ENCODE data around the gene BAZ2B.
"Not testable (repeated sequence)": the region's sequence is repeated elsewhere in the genome, so short reads cannot be mapped to it uniquely, and the experiment has no call there.

The BAZ2B gene

DNA sequence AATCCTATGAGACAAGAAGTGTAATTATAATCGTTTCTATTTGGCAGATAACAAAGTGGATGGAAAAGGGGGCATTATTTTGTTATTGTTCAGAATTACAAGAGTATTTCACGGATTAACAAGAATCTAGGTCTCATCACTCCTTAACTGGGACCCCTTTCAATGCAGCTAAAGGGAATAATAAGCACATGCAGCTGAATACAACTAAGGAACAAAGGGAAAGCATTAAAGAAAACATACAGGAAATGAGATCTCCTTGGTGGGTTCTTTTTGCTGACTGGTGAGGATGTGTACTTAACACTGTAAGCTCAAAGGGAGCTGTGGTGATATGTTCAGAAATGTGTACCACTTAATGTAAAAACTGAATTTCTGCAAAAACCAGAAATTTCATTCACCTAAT, 189.3 kb downstream of the BAZ2B start:
- DNase-seq (ENCODE audit: low read depth in 3 of 3, low spot score in 1 of 3), result no peak

DNA sequence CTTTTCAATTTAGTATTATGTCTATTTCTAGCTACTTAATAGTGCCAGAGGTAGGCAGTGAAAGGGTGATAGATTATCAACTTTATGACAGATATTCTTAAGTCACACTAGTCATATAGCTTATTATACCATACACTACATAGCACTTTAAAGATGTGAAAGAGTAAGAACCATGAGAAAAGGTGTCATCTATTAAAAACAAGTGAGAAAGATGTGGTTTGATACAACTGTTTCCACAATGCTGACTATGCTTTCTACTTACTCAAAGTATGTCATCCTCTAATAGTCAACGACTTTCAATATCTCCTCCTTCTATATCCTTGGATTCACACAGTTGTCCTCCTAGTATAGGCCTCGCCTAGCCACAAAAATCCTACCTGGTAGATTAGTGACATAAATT, 196.9 kb downstream of the BAZ2B start:
- no peak for DNase-seq (ENCODE audit: low read depth in 3 of 3, low spot score in 1 of 3)

DNA sequence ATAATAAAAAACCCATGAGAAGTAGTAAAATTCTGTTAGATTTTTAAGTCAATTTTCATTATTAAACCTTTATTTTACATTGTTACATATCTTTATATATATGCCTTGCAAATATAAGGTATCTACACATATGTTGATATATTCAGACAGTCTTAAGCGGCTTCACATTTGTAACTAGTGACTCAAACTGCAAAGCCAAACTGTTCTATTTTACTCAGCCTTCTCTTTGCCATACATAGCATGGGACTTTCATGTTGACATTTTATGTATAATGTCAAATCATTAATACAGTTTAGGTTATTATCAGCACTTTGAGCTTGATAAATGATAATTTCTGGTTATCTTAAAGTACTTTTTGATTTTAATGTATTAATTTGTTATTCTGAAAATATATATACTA, 204.9 kb downstream of the BAZ2B start:
- no peak for DNase-seq (ENCODE audit: low read depth in 3 of 3, low spot score in 1 of 3)

DNA sequence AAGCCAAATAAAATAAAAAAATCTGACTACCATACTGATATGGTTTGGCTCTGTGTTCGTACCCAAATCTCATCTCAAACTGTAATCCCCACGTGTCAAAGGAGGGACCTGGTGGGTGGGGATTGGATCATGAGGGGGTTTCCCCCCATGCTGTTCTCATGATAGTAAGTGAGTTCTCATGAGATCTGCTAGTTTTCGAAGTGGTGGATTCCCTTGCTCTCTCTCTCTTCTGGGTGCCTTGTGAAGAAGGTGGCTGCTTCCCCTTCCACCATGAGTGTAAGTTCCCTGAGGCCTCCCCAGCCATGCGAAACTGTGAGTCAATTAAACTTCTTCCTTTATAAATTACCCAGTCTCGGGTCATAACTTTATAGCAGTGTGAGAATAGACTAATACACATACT, 206.1 kb downstream of the BAZ2B start:
- no peak for DNase-seq (ENCODE audit: low read depth in 3 of 3, low spot score in 1 of 3)

DNA sequence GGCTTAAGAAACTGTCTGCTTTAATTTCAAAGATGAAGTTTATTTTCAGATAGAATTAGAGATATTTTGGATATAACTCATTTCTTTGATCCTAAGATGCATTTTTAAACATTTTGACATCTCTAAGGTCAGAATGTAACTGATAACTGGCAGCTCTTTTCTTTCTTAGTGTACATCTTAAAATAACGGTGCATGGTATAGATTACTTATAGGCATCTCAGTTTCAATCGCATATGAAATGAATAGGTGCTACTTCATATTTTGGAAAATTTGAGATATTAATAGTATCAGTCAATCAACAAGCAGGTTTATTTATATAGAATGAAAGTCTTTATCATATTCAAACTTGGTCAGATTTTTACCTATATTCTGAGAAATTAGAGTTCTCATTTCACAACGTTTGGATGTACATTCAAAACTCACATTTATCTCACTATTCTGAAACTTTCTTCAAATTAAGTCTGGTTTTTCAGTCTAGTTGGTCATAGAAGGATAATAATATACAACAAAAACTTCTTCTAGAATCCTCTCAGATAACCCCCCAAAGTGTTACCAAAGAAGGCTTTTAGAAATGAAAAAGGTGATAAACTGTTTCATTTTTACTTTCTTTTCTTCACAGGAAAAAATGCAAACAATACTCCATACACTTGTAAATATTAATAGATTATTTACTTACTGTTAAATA, 207.1 kb downstream of the BAZ2B start:
- no peak for DNase-seq (ENCODE audit: low read depth in 3 of 3, low spot score in 1 of 3)

DNA sequence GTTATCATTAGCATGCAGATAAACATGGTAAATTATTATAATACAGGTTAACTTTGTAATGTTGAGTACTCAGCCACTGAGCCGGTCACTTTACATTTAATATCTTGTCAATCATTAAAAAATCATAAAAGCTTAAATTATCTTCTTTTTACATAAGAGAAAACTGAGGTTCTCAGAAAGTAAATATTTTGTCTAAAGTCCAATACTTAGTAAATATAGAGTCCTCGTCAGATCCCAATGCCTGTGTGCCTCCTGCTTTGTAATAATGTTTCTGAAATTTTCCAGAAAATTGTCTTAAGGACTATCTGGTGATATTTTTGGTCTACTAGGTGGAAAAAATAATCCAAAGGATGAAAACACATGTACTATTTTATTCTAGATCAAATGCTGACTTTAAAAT, 213.6 kb downstream of the BAZ2B start:
- no peak for DNase-seq (ENCODE audit: low read depth in 3 of 3, low spot score in 1 of 3)

DNA sequence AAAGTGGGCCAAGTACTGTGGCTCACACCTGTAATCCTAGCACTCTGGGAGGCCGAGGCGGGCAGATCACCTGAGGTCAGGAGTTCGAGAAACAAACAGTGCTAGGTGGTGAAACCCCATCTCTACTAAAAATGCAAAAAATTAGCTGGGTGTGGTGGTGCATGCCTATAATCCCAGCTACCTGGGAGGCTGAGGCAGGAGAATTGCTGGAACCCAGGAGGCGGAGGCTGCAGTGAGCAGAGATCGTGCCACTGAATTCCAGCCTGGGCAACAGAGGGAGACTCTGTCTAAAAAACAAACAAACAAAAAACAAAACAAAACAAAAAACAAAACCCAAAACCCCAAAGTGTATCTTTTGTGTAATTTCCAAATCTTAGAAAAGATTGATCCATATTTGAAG, 214.2 kb downstream of the BAZ2B start:
- DNase-seq (ENCODE audit: low read depth in 3 of 3, low spot score in 1 of 3), result not testable (repeated sequence)

DNA sequence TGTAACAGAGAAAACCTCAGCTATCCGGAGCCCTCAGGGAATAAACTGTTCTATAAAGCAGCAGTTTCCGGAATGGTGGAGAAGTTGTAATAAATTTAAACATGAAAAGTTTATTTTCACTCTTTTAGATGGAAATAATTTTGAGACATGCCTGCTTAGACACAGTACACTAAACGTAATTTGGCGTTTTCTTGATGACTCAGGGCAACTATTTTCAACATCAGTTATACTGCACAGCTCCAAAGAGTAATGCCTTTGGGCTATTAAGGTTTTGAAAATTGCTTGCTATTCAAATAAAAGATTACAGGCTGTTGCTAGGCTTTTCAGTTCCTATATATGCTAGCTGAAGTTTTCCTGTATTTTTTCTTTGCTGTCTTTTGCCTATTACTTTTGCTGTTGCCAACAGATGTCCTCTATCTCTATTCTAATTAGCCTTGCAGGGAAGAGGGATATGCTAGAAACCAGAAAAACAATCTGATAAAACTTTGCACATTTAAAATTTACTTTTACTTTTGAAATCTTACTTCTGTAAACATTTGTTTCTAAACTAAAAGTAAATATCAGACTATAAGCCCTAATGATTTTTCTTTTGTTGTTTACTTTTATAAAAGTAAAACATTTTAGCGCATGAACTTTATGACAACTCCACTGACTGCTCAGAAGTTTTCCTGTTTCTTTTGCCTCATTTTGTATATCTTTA, 216.5 kb downstream of the BAZ2B start:
- no peak for DNase-seq (ENCODE audit: low read depth in 3 of 3, low spot score in 1 of 3)

DNA sequence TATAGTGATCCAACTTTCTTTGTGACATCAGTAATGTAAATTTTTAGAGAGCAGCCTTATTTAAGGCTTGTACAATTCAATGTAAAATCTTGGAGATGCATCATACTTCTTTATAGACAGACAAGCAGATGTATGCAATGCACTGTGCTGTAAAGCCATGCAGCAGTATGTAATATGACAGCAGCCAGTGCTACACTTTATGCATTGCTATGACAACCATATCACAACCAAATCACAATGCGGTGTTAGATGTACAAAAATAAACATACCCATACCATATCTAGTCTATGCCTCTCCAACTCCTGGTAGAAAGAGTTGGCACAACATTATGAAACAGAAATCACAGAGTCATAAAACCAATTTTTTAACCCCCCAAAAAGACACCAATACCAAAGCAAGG, 219.5 kb downstream of the BAZ2B start:
- DNase-seq (ENCODE audit: low read depth in 3 of 3, low spot score in 1 of 3), result no peak

DNA sequence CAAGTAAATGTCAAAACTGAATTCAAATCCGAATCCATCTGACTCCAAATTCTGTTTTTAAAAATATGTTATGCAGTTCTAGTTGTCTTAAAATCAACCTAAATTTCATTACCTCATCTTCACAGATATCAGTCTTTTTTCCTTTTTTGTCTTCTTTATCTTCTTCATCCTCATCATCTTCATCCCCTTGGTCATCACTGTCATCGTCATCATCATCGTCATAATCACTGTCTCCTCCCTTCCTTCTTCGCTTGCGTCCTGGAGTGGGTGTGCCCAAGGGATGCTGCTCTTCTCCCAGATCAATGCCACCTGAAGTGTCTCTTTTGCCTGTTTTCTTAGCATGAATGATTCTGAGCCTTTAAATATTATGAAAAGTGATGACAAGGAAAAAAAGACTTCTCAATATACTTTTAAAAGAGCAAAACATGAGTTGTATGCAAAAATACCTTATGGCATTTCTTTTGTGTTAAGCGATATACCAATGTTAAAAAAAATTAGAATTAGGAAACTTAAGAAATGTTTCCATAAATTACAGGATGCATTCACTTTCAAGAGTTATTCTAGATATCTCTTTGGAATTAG, 233.8 kb downstream of the BAZ2B start:
- no peak for DNase-seq (ENCODE audit: low read depth in 3 of 3, low spot score in 1 of 3)

DNA sequence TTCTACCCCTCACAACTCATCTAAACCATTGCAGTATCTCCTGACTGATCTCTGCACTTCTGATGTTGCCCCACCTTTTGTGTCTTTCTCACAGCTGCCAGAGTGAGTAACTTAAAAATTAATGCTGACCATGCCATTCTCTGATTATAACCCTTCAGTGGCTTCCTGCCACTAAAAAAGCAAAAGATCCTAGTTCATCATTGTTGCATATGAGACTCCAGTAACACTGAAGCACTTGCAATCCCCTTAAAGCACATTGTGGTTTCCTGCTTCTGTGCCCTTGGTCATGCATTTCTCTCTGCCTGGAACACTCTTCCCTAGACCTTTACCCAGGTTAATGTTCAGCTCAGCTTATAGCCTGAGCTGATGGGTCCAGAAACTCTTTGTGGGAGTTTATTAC, 234.8 kb downstream of the BAZ2B start:
- DNase-seq (ENCODE audit: low read depth in 3 of 3, low spot score in 1 of 3), result no peak

DNA sequence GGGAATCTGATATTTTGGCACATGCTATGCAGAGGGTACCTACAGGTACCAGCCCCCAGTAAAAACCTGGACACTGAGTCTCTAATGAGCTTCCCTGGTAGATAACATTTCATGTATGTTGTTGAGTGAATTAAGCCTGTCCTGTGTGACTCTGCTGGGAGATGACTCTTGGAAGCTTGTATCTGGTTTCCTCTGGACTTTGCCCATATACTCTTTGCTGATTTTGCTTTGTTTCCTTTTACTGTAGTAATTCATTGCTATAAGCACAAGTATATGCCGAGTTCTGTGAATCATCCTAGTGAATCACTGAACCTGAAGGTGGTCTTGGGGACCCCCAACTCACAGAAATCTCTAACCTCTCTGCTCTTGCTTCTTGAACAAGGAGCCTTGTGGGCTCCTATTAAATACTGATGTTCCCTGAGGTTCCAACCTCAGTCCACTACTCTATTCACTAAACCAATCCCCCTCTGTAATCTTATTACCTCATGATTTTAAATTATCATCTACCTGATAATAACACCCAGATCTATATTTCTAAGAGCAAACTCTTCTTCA, 235.6 kb downstream of the BAZ2B start:
- no peak for DNase-seq (ENCODE audit: low read depth in 3 of 3, low spot score in 1 of 3)

DNA sequence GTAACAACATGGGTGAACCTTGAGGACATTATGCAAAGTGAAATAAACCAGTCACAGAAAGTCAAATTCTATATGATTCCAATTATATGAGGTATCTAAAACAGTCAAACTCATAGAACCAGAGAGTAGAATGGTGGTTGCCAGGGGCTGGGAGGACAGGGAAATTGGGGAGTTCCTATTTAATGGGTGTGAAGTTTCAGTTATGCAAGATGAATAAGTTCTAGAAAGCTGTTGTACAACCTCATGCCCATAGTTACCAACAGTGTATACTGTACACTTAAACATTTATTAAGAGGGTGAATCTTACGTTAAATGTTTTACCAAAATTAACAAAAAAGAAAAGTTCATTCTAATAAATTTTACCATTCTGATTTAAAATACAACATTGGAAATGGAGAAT, 237.2 kb downstream of the BAZ2B start:
- DNase-seq (ENCODE audit: low read depth in 3 of 3, low spot score in 1 of 3), result no peak

DNA sequence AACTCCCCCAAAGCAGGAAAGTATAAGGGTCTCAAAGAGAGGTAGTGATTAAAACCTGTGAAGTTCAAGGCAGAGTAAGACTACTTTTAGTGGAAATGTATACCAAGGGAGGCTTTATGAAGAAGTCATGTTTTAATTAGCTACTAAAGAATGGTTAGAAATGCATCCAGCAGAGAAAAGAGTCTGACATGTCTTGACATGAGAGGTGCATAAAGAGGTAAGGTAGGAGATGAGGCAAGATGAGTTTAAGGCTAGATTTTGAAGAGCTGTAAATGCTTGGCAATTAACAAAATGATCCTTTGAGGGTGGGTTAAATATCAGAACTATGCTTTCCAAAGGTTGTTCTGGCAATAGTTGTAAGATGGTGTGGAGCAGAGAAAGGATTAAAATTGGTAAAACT, 241.1 kb downstream of the BAZ2B start:
- no peak for DNase-seq (ENCODE audit: low read depth in 3 of 3, low spot score in 1 of 3)

DNA sequence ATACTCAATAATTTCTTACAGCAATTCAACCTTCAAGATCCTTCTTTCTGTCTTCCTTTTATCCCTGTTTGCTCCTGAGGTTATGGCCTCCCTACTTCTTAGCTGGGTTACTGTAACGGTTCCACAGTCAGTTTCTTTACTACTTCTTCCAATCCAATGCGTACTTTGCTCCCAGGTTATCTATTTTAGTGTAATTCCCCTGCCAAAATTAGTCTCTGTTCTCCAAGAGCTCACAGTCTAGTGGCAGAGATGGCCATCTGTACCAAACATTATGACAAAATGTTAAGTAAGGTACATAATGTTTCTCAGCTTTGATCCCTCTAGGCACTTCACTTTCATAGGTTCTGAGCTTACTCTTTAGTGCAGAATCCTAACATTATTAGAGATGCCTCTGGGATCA, 244.8 kb downstream of the BAZ2B start:
- DNase-seq (ENCODE audit: low read depth in 3 of 3, low spot score in 1 of 3), result no peak

DNA sequence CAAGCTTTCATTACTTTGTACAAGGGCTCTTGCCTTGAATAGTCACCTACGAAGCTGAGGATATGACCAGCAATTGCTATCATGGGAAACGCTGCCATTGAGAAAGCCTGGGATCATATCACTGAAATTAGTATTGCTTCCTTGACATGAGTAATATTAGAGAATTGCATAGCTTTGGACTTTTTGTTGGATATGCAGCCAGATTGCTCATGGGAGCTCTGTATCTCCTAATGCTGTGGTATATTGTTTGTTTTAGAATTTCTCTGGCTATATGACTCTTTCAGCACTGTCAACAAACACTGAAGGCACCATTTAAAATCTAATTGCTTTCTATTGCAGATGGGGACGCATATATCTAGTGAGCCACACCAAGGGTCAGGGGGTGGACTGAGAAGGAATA, 249.8 kb downstream of the BAZ2B start:
- no peak for DNase-seq (ENCODE audit: low read depth in 3 of 3, low spot score in 1 of 3)

DNA sequence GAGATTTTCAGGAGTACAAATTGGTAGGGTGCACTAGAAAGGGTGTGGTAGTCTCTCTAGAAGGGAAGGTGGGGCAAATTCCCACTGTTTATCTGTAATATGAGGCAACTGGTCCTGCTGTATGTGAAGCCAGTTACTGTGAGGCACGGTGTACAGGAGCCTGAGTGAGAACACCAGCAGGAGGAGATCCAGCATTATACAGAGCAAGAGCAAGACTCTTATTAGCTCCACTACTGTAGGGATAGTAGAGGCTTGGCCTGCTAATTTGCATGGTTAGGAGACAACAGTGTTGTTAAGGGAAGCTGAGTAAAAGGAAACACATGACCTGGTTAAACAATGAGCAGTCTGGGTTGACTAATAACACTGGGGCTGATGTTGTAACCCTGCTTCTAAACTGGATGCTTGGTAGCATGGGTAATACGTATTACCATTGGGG, 253.5 kb downstream of the BAZ2B start:
- DNase-seq (ENCODE audit: low read depth in 3 of 3, low spot score in 1 of 3), result no peak

DNA sequence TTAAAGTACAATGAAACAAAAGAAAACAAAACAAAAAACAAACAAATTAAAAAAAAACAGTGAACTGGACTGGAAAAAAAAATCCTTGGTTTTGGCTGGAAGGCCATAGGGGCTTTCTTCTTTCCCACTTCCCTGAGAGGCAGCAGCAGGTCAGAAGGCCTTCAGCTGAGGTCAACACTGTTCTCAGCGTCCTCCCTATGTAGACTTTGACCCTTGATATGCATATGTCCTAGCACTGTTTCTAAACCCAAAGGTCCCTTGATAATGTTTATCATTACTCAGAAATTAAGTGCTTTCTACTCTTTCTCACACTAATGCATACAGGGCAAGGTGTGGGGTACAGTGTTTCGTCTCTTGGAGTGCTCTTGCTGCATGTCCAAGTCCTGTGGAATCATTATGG, 254.3 kb downstream of the BAZ2B start:
- DNase-seq (ENCODE audit: low read depth in 3 of 3, low spot score in 1 of 3), result no peak

DNA sequence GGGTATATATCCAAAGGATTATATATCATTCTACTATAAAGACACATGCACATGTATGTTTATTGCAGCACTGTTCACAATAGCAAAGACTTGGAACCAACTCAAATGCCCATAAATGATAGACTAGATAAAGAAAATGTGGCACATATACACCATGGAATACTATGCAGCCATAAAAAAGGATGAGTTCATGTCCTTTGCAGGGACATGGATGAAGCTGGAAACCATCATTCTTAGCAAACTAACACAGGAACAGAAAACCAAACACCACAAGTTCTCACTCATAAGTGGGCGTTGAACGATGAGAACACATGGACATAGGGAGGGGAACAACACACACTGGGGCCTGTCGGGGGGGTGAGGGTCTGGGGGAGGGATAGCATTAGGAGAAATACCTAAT, 254.7 kb downstream of the BAZ2B start:
- not testable (repeated sequence) for DNase-seq (ENCODE audit: low read depth in 3 of 3, low spot score in 1 of 3)

DNA sequence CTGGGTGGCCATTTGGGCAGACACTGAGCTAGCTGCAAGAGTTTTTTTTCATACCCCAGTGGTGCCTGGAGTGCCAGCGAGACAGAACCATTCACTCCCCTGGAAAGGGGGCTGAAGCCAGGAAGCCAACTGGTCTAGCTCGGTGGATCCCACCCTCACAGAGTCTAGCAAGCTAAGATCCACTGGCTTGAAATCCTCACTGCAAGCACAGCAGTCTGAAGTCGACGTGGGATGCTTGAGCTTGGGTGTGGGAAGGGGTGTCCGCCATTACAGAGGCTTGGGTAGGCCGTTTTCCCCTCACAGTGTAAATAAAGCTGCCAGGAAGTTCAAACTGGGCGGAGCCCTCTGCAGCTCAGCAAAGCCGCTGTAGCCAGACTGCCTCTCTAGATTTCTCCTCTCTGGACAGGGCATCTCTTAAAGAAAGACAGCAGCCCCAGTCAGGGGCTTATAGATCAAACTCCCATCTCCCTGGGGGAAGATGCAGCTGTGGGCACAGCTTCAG, 260.2 kb downstream of the BAZ2B start:
- DNase-seq (ENCODE audit: low read depth in 3 of 3, low spot score in 1 of 3), result no peak

DNA sequence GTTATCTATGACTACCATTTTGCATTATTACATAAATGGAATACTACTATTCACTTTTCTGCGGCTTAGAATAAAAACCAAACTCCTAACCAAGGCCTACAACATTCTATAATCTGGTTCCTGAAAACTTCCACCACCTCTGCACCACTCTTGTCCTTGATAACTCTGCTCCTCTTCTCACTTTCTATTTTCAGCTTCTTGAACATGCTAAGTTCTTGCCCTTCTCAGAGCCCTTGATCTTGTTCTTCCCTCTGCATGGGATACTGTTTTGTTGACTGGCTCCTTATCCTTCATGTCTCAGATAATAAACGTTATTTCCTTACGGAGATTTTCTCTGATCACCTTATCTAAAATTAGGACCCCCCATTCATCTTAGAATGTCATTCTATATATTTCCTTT, 264.4 kb downstream of the BAZ2B start:
- no peak for DNase-seq (ENCODE audit: low read depth in 3 of 3, low spot score in 1 of 3)

DNA sequence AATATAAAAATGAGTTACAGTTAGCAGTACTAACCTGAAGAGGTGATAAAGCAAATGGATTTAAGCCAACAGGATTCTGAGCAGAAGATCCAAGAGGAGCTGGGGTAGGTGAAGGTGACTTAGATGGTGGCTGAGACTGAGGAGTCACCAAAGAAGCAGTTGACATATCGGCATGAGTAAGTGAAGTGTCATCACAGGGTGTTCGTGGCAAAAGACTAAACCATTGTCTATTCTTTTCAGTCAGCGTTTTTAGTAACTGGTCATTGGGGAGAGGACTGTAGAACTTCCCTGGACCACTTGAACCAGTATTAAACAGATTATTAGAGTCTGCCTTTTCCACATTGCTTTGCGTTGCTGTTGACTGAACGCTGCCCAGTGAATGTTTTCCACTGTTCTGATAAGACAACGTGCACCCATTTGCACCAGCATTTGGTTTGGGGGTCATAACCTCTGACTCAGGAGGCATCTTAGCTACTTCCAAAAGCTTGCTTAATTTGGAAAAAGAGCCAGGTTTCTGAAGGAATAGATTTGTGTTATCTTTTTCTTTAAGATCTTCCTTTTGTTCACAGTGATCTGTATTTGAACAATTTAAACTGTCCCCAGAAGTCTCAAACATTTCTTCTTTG, 266.6 kb downstream of the BAZ2B start:
- no peak for DNase-seq (ENCODE audit: low read depth in 3 of 3, low spot score in 1 of 3)
